ENCODE data around the gene MAP3K21. TPM values are rescaled to one million over a fixed set of nuclear protein-coding genes. Genes with fewer than 3 reads are reported as not detected.
A peak's percentile ranks its signal among the peaks of the same experiment; 100 is the strongest.

Gene MAP3K21
- 1 to 10 TPM; 1.9 to 2.2 TPM for total RNA-seq

DNA sequence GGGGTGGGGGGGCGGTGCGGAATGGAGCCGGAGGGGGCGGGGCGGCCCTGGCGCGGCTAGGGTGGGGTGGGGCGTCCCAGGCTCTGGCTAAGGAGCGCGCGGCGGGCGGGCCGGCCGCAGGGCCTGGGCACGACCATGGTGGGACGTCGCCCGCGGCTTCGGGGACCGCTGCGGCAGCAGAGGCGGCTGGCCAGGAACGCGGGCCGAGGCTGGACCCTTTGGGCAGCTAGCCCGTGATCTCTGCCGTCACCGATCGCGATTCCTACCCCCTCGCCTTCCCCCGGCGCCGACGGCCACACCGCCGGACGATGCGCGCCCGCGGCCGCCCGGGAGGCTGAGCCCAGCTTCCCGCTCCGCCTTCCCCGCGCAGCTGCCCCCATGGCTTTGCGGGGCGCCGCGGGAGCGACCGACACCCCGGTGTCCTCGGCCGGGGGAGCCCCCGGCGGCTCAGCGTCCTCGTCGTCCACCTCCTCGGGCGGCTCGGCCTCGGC is at the start of gene MAP3K21:
Gene MAP3K21, plus strand, starts transcription at position 74 of the 491 bp plus-strand sequence. Its CDS starts 305 bp downstream, at position 379.
- ATAC-seq, result peak; percentile 66
- CTCF ChIA-PET, result interaction anchor here (0.8 to 1.9 kb wide), 2 partner anchors 23 to 36 kb away, joined by 4 to 8 read pairs; no protein-coding TSS in a partner anchor
- Mint-ChIP-seq H3K36me3 (peaks cover 1% of the 10 kb centered on the region), H3K9me3 (ENCODE audit: low read depth) (no peaks in the 10 kb centered on the region), H3K4me1 (peaks cover 8% of the 10 kb centered on the region), H3K27me3 (peaks cover 22% of the 10 kb centered on the region), H3K4me3 (peak within 1 kb of the TSS; percentile 69), H3K27ac (no peak within 1 kb of the TSS)
- DNase-seq, result no peak

GRCh38 chr1:233278631-233279030 is 48.9 kb upstream of the MAP3K21 start:
- H3K27me3 Mint-ChIP-seq, result no peaks in the 10 kb centered on the region
- CTCF ChIA-PET, result no interaction called here
- H3K4me3 Mint-ChIP-seq, result no peak overlapping the region
- ATAC-seq (no peak), DNase-seq (no peak)
- H3K9me3 Mint-ChIP-seq (ENCODE audit: low read depth), result no peaks in the 10 kb centered on the region
- H3K4me1 Mint-ChIP-seq, result peaks cover 26% of the 10 kb centered on the region
- no peak overlapping the region for H3K27ac Mint-ChIP-seq
- peaks cover 32% of the 10 kb centered on the region for H3K36me3 Mint-ChIP-seq

- H3K27me3 Mint-ChIP-seq, result no peaks in the 10 kb centered on the region
- H3K27ac Mint-ChIP-seq, result no peak overlapping the region
- DNase-seq, result no peak
- no peak for ATAC-seq
- H3K36me3 Mint-ChIP-seq, result peaks cover 32% of the 10 kb centered on the region
- H3K9me3 Mint-ChIP-seq (ENCODE audit: low read depth), result no peaks in the 10 kb centered on the region
- H3K4me3 Mint-ChIP-seq, result no peak overlapping the region
- CTCF ChIA-PET, result no interaction called here
- H3K4me1 Mint-ChIP-seq, result peaks cover 23% of the 10 kb centered on the region
Observed at GRCh38 chr1:233279971-233280370, 47.6 kb upstream of the MAP3K21 start.

GRCh38 chr1:233281711-233282581 is 45.6 kb upstream of the MAP3K21 start:
- DNase-seq (peak; percentile 69), ATAC-seq (peak; percentile 85)
- no peaks in the 10 kb centered on the region for H3K9me3 Mint-ChIP-seq (ENCODE audit: low read depth)
- peaks cover 23% of the 10 kb centered on the region for H3K4me1 Mint-ChIP-seq
- CTCF ChIA-PET, result interaction anchor here (1.5 kb wide), 1 partner anchor 14 kb away, joined by 4 read pairs; no protein-coding TSS in a partner anchor
- peak overlapping the region; percentile 7 for H3K4me3 Mint-ChIP-seq
- H3K27me3 Mint-ChIP-seq, result no peaks in the 10 kb centered on the region
- peak overlapping the region; percentile 73 for H3K27ac Mint-ChIP-seq
- H3K36me3 Mint-ChIP-seq, result peaks cover 33% of the 10 kb centered on the region

DNA sequence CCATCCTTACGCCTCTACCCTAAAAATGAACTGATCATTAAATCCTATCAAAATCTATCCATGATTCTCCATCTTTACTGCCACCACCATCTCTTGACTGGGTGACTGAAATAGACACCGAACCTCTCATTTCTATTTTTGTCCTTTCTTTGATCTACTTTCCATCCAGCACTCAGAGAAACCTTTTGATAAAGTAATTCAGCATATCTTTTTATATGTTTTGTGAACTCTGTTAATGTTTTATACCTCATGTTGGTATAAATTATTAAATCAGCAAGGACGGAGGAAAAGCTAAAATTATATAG is 45.0 kb upstream of the MAP3K21 start:
- ATAC-seq (no peak), DNase-seq (no peak)
- H3K4me1 Mint-ChIP-seq, result peaks cover 23% of the 10 kb centered on the region
- H3K27me3 Mint-ChIP-seq, result no peaks in the 10 kb centered on the region
- H3K4me3 Mint-ChIP-seq, result peak overlapping the region; percentile 7
- H3K27ac Mint-ChIP-seq, result peak overlapping the region; percentile 25
- H3K36me3 Mint-ChIP-seq, result peaks cover 33% of the 10 kb centered on the region
- CTCF ChIA-PET, result interaction anchor here (1.5 kb wide), 1 partner anchor 14 kb away, joined by 4 read pairs; no protein-coding TSS in a partner anchor
- H3K9me3 Mint-ChIP-seq (ENCODE audit: low read depth), result no peaks in the 10 kb centered on the region

- DNase-seq (no peak), ATAC-seq (no peak)
- no peaks in the 10 kb centered on the region for H3K9me3 Mint-ChIP-seq (ENCODE audit: low read depth)
- no peak overlapping the region for H3K4me3 Mint-ChIP-seq
- H3K4me1 Mint-ChIP-seq, result peaks cover 23% of the 10 kb centered on the region
- CTCF ChIA-PET, result no interaction called here
- peaks cover 39% of the 10 kb centered on the region for H3K36me3 Mint-ChIP-seq
- H3K27me3 Mint-ChIP-seq, result no peaks in the 10 kb centered on the region
- H3K27ac Mint-ChIP-seq, result no peak overlapping the region
Observed at GRCh38 chr1:233289676-233290075, 37.8 kb upstream of the MAP3K21 start.

DNA sequence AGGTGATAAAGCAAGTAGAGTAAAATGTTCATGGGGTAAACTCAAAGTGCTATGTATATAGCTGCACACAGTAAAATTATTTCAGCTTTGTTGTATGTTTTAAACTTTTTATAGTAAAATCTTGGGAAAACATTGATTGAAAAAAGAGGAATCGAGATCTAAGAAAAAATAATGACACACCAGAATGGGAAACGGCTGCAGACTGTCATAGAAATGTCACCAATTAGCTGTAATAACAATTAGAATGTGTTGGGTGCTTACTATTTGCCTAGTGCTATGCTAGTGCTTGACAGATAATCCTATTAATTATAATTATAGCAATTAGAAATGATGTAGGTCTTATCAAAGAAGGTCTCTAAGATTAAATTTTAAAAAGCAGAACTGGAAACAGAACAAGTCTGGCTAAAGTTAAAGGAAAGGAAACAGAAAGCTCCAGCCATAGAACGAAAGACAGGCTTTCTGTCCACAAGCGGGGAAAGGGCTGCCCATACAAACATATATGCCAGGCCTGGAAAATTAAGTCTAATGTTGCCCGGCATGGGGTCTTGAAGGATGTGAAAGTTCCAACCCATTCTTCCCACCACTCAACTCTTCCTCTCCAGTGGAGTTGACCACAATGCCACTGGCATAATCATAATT is 37.0 kb upstream of the MAP3K21 start:
- DNase-seq (no peak), ATAC-seq (no peak)
- H3K36me3 Mint-ChIP-seq, result peaks cover 38% of the 10 kb centered on the region
- no peak overlapping the region for H3K4me3 Mint-ChIP-seq
- CTCF ChIA-PET, result no interaction called here
- no peaks in the 10 kb centered on the region for H3K9me3 Mint-ChIP-seq (ENCODE audit: low read depth)
- peaks cover 29% of the 10 kb centered on the region for H3K4me1 Mint-ChIP-seq
- no peak overlapping the region for H3K27ac Mint-ChIP-seq
- H3K27me3 Mint-ChIP-seq, result no peaks in the 10 kb centered on the region

- no peaks in the 10 kb centered on the region for H3K27me3 Mint-ChIP-seq
Observed at GRCh38 chr1:233293556-233294446, 33.7 kb upstream of the MAP3K21 start.

GRCh38 chr1:233294913-233295236 is 32.6 kb upstream of the MAP3K21 start:
- peak; percentile 68 for DNase-seq
- peak; percentile 78 for ATAC-seq
- peak overlapping the region; percentile 87 for H3K27ac Mint-ChIP-seq

More at GRCh38 chr1:233293556-233294446, 33.7 kb upstream of the MAP3K21 start:
- DNase-seq, result no peak
- CTCF ChIA-PET, result no interaction called here
- Mint-ChIP-seq H3K4me3 (peak overlapping the region; percentile 79), H3K27ac (no peak overlapping the region), H3K9me3 (ENCODE audit: low read depth) (no peaks in the 10 kb centered on the region), H3K36me3 (peaks cover 17% of the 10 kb centered on the region), H3K4me1 (peaks cover 34% of the 10 kb centered on the region)
- ATAC-seq, result no peak

DNA sequence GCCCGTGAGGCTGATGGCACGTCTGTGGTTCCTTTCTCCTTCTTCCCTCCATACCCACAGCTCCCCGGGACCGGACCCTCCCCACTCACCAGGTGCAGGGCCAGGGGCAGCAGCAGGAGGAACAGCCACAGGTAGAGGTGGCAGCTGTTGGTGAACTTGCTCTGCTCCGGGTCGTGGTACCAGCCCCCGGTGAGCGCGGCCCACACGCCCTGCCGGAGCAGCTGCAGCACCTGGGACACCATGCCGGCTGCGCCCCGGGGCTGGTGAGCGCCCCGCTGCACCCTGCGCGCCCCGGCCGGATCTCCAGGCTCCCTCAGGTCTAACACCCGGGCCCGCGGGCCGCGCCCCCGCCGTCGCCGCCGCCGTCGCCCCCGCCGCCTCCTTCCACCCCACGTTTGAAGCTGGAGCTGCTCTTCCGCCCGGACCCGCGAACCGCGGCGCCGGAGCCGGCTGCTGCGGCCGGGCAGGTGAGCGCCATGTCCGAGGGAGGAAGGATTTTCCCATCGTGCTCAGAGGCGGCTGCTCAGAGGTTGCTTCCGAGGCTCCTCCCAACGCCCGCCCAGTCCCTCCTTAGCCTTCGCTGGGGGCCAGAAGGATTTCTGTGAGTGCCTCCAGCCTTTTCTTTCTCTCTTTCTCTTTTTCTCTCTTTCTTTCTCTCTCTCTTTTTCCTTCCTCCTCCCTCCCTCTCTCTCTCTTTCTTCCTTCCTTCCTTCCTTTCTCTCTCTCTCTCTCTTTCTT is 32.1 kb upstream of the MAP3K21 start, which contains the start of gene PCNX2:
Gene PCNX2, minus strand, starts transcription at position 489 of the 738 bp plus-strand sequence. Its CDS starts 247 bp downstream, at position 242.
- Mint-ChIP-seq H3K4me1 (peaks cover 34% of the 10 kb centered on the region), H3K27me3 (no peaks in the 10 kb centered on the region), H3K4me3 (peak within 1 kb of the TSS; percentile 79), H3K9me3 (ENCODE audit: low read depth) (no peaks in the 10 kb centered on the region), H3K36me3 (peaks cover 4% of the 10 kb centered on the region), H3K27ac (peak within 1 kb of the TSS; percentile 88)
- peak; percentile 91 for ATAC-seq
- CTCF ChIA-PET, result interaction anchor here (1.1 to 1.3 kb wide), 3 partner anchors 9 to 78 kb away, joined by 3 to 4 read pairs (median 4); no protein-coding TSS in a partner anchor
- DNase-seq, result peak; percentile 78

More at GRCh38 chr1:233294913-233295236, 32.6 kb upstream of the MAP3K21 start:
- CTCF ChIA-PET, result interaction anchor here (1.1 kb wide), 1 partner anchor 10 kb away, joined by 3 read pairs; no protein-coding TSS in a partner anchor
- Mint-ChIP-seq H3K27me3 (no peaks in the 10 kb centered on the region), H3K4me1 (peaks cover 34% of the 10 kb centered on the region), H3K9me3 (ENCODE audit: low read depth) (no peaks in the 10 kb centered on the region), H3K36me3 (peaks cover 7% of the 10 kb centered on the region), H3K4me3 (peak overlapping the region; percentile 79)

GRCh38 chr1:233295975-233296322 is 31.6 kb upstream of the MAP3K21 start:
- H3K4me1 Mint-ChIP-seq, result peaks cover 32% of the 10 kb centered on the region
- CTCF ChIA-PET, result interaction anchor here (0.9 to 1.3 kb wide), 4 partner anchors 9 to 77 kb away, joined by 3 to 5 read pairs (median 4); no protein-coding TSS in a partner anchor
- peaks cover 2% of the 10 kb centered on the region for H3K36me3 Mint-ChIP-seq
- H3K9me3 Mint-ChIP-seq (ENCODE audit: low read depth), result no peaks in the 10 kb centered on the region
- H3K27me3 Mint-ChIP-seq, result no peaks in the 10 kb centered on the region
- peak overlapping the region; percentile 88 for H3K27ac Mint-ChIP-seq
- H3K4me3 Mint-ChIP-seq, result peak overlapping the region; percentile 79
- DNase-seq, result no peak
- no peak for ATAC-seq

DNA sequence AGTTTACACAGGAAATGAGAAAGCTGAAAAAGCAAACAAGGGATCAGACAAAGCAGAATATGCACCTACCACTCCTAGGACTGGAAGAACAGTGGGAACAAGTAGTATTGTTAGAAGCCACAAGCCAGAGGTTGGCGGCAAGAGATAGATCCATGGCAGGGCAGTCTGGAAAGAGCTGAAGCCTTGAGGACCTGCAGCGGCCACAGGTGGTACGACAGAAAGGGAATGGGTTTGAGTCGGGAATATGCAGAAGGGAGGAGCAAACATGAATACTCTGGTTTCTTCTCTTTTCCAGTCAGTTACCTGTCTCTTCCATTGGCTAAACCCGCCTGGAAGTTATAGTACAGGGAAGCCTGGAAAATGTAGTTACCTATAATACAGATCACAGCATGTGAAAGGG is 28.1 kb upstream of the MAP3K21 start:
- Mint-ChIP-seq H3K27ac (no peak overlapping the region), H3K4me3 (no peak overlapping the region), H3K27me3 (peaks cover 1% of the 10 kb centered on the region), H3K4me1 (peaks cover 13% of the 10 kb centered on the region), H3K36me3 (no peaks in the 10 kb centered on the region), H3K9me3 (ENCODE audit: low read depth) (no peaks in the 10 kb centered on the region)
- ATAC-seq (no peak), DNase-seq (no peak)
- CTCF ChIA-PET, result no interaction called here

All from activated CD8-positive, alpha-beta memory T cell treated with anti-CD3 and anti-CD28 coated beads, Interleukin-2, amount 10 ng/mL, durations not matched to agents 7 days and 5 days (primary cell).